ENCODE data around the gene DBN1. TPM values are rescaled to one million over a fixed set of nuclear protein-coding genes. Genes with fewer than 3 reads are reported as not detected.
A peak's percentile ranks its signal among the peaks of the same experiment; 100 is the strongest.

DBN1 gene
- total RNA-seq, 1 donor from 2014 or later = 34.6 TPM

DNA sequence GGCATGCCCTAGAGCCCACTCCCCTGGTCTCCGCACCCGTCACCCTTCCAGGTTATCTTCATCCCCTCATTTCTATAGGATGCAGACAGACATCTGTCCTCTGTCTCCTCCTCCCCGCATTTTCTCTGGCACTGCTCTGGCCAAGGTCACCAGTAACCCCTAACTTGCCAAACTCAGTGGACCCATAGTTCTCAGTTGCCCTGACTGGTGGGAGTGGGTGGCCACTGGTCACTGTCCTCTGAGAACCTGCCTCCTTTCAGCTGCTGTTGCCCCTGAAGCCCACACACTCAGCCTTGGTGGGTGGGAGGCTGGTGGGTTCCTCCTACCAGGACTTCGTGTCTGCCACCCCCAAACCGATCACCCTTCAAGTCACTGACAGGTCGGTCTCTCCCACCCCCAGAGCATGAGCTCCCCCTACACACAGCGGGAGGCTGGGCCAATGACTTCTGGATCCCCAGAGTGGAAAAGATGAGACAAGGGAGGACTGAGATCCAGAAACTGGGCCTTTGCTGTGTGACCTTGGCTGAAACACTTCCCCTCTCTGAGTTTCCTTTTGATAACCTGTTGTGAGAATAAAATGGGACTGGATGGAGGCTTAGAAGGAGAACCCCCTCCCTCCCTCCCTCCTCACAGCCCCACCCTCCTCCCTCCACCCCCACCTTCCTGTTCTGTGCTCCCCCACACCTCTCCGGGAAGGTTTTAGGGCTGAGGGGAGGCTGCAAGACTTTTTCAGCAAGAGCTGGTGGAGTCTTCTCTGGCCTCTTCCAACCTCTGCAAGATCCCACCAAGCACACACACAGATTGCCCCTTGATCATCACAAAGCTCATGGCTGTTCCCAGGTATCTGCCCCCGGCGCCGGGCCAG lies 2.4 kb upstream of the DBN1 start:
- no peak overlapping the region for H3K4me3 ChIP-seq
- H3K36me3 ChIP-seq = no peaks in the 10 kb centered on the region
- H3K4me1 ChIP-seq = peaks cover 35% of the 10 kb centered on the region
- DNase-seq = no peak
- no peak for ATAC-seq
- intact Hi-C loops (cut with DNase I) = no loop called here
- TF ChIP-seq, protein P1, sequence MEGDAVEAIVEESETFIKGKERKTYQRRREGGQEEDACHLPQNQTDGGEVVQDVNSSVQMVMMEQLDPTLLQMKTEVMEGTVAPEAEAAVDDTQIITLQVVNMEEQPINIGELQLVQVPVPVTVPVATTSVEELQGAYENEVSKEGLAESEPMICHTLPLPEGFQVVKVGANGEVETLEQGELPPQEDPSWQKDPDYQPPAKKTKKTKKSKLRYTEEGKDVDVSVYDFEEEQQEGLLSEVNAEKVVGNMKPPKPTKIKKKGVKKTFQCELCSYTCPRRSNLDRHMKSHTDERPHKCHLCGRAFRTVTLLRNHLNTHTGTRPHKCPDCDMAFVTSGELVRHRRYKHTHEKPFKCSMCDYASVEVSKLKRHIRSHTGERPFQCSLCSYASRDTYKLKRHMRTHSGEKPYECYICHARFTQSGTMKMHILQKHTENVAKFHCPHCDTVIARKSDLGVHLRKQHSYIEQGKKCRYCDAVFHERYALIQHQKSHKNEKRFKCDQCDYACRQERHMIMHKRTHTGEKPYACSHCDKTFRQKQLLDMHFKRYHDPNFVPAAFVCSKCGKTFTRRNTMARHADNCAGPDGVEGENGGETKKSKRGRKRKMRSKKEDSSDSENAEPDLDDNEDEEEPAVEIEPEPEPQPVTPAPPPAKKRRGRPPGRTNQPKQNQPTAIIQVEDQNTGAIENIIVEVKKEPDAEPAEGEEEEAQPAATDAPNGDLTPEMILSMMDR (IDR thresholded peaks at IDR 0.05) = no peak
- no peaks in the 10 kb centered on the region for H3K9me3 ChIP-seq
- no peak overlapping the region for H3K27ac ChIP-seq
- no peaks in the 10 kb centered on the region for H3K27me3 ChIP-seq

DNA sequence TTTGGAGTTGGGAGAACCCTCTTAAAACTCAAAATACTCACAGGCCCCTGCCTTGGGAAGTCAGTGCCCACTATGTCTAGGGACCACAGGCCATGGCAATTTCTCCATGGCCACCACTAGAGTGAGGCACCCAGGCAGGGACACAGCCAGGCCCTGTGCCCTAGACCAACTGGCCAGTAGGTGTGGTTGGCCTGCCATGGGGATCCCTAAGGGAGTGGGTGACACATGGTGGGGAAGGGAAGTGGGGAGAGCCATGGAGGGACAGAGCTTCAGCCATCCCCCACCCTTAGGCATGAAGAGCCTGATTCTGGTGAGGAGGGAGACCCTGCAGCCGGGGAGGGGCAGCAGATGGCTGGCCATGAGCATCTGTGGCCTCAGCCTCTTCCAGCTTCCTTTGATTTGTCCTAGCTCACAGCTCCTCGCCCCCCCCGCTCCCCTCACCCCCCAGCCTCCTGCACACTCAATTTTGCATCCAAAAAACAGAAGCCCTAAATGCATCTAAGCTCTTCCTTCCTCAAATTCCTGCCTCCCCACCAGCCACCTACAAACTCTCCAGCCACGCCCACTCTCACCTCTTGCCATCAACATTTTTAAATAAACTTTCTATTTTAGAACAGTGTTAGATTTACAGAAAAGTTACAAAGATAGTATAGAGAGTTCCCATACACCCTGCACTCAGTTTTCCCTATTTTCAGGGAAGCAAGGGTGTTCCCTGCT lies 1.6 kb upstream of the DBN1 start:
- intact Hi-C loops (cut with DNase I) = no loop called here
- TF ChIP-seq, protein P1 (IDR thresholded peaks at IDR 0.05) = no peak
- Histone ChIP-seq H3K27me3 (no peaks in the 10 kb centered on the region), H3K27ac (no peak overlapping the region), H3K4me1 (peaks cover 33% of the 10 kb centered on the region), H3K36me3 (no peaks in the 10 kb centered on the region), H3K9me3 (no peaks in the 10 kb centered on the region), H3K4me3 (no peak overlapping the region)
- ATAC-seq (no peak), DNase-seq (no peak)

DNA sequence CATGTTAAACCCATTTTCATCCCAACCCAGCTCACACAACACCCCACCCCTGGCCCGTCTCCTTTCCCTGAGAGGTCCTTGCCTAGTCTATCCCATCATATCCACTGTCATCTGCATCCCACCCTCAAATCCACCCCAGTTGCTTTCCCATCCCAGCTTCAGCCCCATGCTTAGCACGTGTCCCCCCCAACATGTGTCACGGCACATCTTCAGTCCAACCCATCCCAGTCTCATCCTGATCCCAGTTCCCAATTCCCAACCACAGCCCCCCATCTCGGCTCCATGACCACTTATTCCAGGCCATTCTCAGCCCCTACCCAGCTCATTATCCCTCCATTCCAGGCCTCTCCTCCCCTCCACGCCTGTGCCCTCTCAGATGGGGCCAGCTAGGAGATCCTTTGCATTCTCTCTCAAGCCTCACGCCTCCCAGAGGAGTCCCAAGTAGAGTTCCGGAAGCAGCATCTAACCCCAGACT lies 605 bp upstream of the DBN1 start:
- H3K4me1 ChIP-seq = peaks cover 23% of the 10 kb centered on the region
- ATAC-seq (no peak), DNase-seq (no peak)
- H3K27me3 ChIP-seq = no peaks in the 10 kb centered on the region
- TF ChIP-seq, protein P1 (IDR thresholded peaks at IDR 0.05) = no peak
- no peak overlapping the region for H3K4me3 ChIP-seq
- H3K36me3 ChIP-seq = no peaks in the 10 kb centered on the region
- H3K9me3 ChIP-seq = no peaks in the 10 kb centered on the region
- intact Hi-C loops (cut with DNase I) = no loop called here
- H3K27ac ChIP-seq = no peak overlapping the region

DNA sequence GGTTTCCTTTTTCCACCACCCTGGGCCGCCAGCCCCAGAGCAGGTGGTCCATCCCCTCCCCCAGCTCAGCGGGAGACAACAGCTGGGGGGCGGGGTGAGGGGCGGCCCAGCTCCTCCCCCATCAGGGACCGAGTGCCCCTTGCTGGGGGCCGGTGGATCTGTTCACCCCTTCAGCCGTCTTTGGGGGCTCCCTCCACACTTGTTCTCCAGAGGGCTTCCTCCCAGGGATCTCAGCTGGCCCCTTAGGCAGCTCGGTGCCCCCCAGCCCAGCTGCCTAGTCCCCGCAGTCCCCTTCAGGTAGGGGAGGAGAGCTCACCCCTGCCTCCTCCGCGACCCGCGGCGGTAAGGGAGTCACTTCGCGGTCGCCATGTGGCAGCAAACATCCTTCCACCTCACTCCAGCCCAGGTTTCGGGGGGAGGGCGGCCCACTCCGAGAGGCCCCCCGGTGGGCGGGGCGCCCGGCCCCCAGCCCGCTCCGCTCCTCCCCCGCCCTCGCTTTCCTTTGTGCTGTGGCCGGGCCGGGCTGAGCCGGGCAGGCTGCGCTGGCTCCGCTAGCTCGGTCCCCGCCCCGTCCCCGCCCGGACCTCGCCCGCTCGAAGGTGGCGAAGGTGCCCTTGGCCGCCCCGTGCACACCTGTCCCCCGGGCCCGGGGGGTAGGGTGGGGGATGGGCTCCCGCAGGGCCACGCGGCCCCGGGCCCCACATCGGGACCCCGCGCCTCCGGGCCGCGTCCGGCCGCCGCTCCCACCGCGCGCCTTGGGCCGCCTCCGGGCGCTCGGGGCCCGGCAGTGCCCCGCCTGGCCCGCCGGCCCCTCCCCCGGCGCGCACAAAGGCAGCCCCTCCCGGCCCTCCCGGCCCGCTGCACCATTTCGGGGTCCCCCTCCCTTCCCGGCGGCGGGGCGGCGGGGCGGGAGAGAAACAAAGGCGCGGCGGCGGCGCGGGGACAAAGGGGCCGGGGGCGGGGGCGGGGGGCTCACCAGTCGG lies 683 bp downstream of the DBN1 start:
- DNase-seq = peak; percentile 68
- Histone ChIP-seq H3K4me3 (peak overlapping the region; percentile 69), H3K36me3 (no peaks in the 10 kb centered on the region), H3K27me3 (no peaks in the 10 kb centered on the region), H3K9me3 (no peaks in the 10 kb centered on the region), H3K27ac (peak overlapping the region; percentile 68), H3K4me1 (peaks cover 14% of the 10 kb centered on the region)
- TF ChIP-seq, protein P1 (IDR thresholded peaks at IDR 0.05) = no peak
- intact Hi-C loops (cut with DNase I) = no loop called here
- peak; percentile 45 for ATAC-seq

All from upper lobe of right lung (tissue), 1 donor.